ENCODE results near the gene ZHX3. TPM values are rescaled to one million over a fixed set of nuclear protein-coding genes. Genes with fewer than 3 reads are reported as not detected.

The ZHX3 gene
- polyA plus RNA-seq, 3 donors, result 0.58 to 3.2 (median 1.1) TPM

DNA sequence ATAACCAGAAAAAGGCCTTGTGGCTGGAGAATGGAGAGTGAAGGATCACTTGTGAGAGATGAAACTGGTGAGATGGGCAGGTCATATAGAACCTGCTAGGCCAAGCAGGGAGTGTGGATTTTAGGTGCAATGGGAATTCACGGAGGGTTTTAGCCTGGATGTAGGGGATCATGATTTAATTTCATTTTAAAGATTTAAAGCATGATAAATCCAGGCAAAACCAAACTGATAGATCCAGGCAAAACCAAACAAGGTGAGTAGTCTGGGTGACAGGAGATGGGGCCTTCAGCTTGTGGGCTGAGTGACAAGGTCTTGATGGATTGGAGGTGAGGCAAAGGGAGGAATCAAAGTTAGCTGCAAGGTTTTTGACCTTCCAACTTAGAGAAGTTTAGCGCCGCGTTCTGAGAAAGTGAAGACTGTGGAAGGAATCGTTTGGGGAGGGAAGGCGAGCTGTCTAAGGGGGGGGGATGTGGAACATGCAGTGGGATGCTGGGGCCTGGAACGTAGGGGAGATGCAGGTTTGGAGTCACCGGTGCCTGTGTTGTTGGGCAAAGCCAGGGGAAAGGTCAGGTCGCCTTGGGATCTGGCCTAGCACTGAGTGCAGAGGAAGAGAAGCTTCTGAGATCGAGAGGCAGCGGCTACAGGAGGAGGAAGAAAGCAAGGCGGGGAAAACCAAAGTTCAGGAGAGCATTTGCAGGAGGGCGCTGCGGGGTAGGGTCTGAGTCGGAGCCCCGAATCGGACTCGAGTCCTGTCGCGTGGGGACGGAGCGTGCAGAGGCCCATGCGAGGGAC, 181.4 kb downstream of the ZHX3 start:
- Histone ChIP-seq H3K4me3 (replicated peaks in 1 of 3; ENCODE audit: low read depth in 2 of 3, low read length in 3 of 3) (peak overlapping the region; percentile 58 to 80 (median 75)), H3K4me2 (replicated peaks; ENCODE audit: extremely low read depth, low read length, poor library complexity, severe bottlenecking) (peak overlapping the region; percentile 70), H3K27me3 (ENCODE audit: control insufficient read depth in 2 of 2, insufficient read depth in 2 of 2, low read length in 2 of 2) (peaks cover 19 to 39% of the 10 kb centered on the region in 2 donors), H3K9ac (ENCODE audit: insufficient read depth, low read length, poor library complexity, severe bottlenecking) (peak overlapping the region; percentile 79), H4K20me1 (ENCODE audit: insufficient read depth, low read length) (no peaks in the 10 kb centered on the region), H3K9me3 (replicated peaks in 1 of 2; ENCODE audit: control insufficient read depth in 1 of 2, insufficient read depth in 1 of 2, low read length in 2 of 2) (no peaks in the 10 kb centered on the region), H3K36me3 (replicated peaks in 1 of 2; ENCODE audit: control insufficient read depth in 1 of 2, insufficient read depth in 2 of 2, low read length in 2 of 2) (no peaks in the 10 kb centered on the region), H2AFZ (ENCODE audit: insufficient read depth, low read depth, low read length, poor library complexity, severe bottlenecking) (peak overlapping the region; percentile 77), H3K79me2 (ENCODE audit: insufficient read depth, low read length) (no peaks in the 10 kb centered on the region), H3K27ac (ENCODE audit: low read depth in 1 of 2, low read length in 2 of 2) (no peak overlapping the region), H3K4me1 (ENCODE audit: control insufficient read depth in 1 of 2, insufficient read depth in 2 of 2, low read length in 2 of 2) (peaks cover 14 to 17% of the 10 kb centered on the region in 2 donors)
- WGBS (ENCODE audit: insufficient coverage), result 29% methylated on average over 22 of the region's 23 CpGs
- peaks cover 0 to 4% (median 2%) of the 10 kb centered on the region in 7 donors for H3K9me3 Mint-ChIP-seq
- H3K27me3 Mint-ChIP-seq (ENCODE audit: low read depth in 3 of 3), result peaks cover 39 to 52% (median 46%) of the 10 kb centered on the region in 3 donors
- peak in 2 of 3 donors; percentile 24 to 32 for DNase-seq
- peak overlapping the region in 4 of 7 donors; percentile 52 to 85 (median 76) for H3K27ac Mint-ChIP-seq
- H3K4me1 Mint-ChIP-seq, result peaks cover 6% of the 10 kb centered on the region
- TF ChIP-seq CTCF (IDR thresholded peaks at IDR 0.05), result no peak
- H3K36me3 Mint-ChIP-seq, result peaks cover 0 to 8% of the 10 kb centered on the region in 2 donors
- peak overlapping the region; percentile 89 for H3K4me3 Mint-ChIP-seq
- intact Hi-C loops (cut with micrococcal nuclease), result no loop called here

- Histone ChIP-seq H3K36me3 (replicated peaks in 1 of 2; ENCODE audit: control insufficient read depth in 1 of 2, insufficient read depth in 2 of 2, low read length in 2 of 2) (no peaks in the 10 kb centered on the region), H2AFZ (ENCODE audit: insufficient read depth, low read depth, low read length, poor library complexity, severe bottlenecking) (no peak overlapping the region), H3K27me3 (ENCODE audit: control insufficient read depth in 2 of 2, insufficient read depth in 2 of 2, low read length in 2 of 2) (peaks cover 19 to 39% of the 10 kb centered on the region in 2 donors), H3K9me3 (replicated peaks in 1 of 2; ENCODE audit: control insufficient read depth in 1 of 2, insufficient read depth in 1 of 2, low read length in 2 of 2) (no peaks in the 10 kb centered on the region), H4K20me1 (ENCODE audit: insufficient read depth, low read length) (no peaks in the 10 kb centered on the region), H3K4me1 (ENCODE audit: control insufficient read depth in 1 of 2, insufficient read depth in 2 of 2, low read length in 2 of 2) (peaks cover 14 to 17% of the 10 kb centered on the region in 2 donors), H3K79me2 (ENCODE audit: insufficient read depth, low read length) (no peaks in the 10 kb centered on the region), H3K27ac (ENCODE audit: low read depth in 1 of 2, low read length in 2 of 2) (no peak overlapping the region), H3K4me3 (replicated peaks in 1 of 3; ENCODE audit: low read depth in 2 of 3, low read length in 3 of 3) (no peak overlapping the region), H3K4me2 (replicated peaks; ENCODE audit: extremely low read depth, low read length, poor library complexity, severe bottlenecking) (no peak overlapping the region), H3K9ac (ENCODE audit: insufficient read depth, low read length, poor library complexity, severe bottlenecking) (no peak overlapping the region)
- TF ChIP-seq CTCF (IDR thresholded peaks at IDR 0.05), result peak; percentile 86
- intact Hi-C loops (cut with micrococcal nuclease), result no loop called here
- Mint-ChIP-seq H3K36me3 (peaks cover 0 to 8% of the 10 kb centered on the region in 2 donors), H3K9me3 (peaks cover 0 to 4% (median 2%) of the 10 kb centered on the region in 7 donors), H3K27me3 (ENCODE audit: low read depth in 3 of 3) (peaks cover 39 to 47% (median 42%) of the 10 kb centered on the region in 3 donors), H3K4me1 (peaks cover 6% of the 10 kb centered on the region), H3K27ac (peak overlapping the region in 1 of 7 donors; percentile 52), H3K4me3 (peak overlapping the region; percentile 89)
- peak; percentile 17 to 45 (median 37) for DNase-seq
- 22% methylated on average over 8 of the region's 13 CpGs for WGBS (ENCODE audit: insufficient coverage)
Measured at GRCh38 chr20:41135187-41135887, 182.2 kb downstream of the ZHX3 start.

Data from CD14-positive monocyte (primary cell).